ENCODE results near the gene PPP1R12B. TPM values are rescaled to one million over a fixed set of nuclear protein-coding genes. Genes with fewer than 3 reads are reported as not detected.

Gene PPP1R12B
- total RNA-seq, 1 experiment from 2014 or later: 17.0 TPM

GRCh38 chr1:202561726-202562443, 213.4 kb downstream of the PPP1R12B start:
- CTCF ChIA-PET: no interaction called here
- no peaks in the 10 kb centered on the region for H3K4me1 ChIP-seq (ENCODE audit: insufficient read depth, low read length, poor library complexity, severe bottlenecking)
- H3K4me3 ChIP-seq (ENCODE audit: low read depth, low read length, poor library complexity, severe bottlenecking): no peak overlapping the region
- POLR2A ChIA-PET (ENCODE audit: low non-redundant PET): no interaction called here
- no peak for DNase-seq (ENCODE audit: low spot score)
- TF ChIP-seq CTCF (conservative IDR thresholded peaks at IDR 0.05; ENCODE audit: low read depth, low read length): no peak
- TF ChIP-seq EZH2 (IDR thresholded peaks at IDR 0.05; ENCODE audit: borderline replicate concordance, low read depth, low read length, poor library complexity, severe bottlenecking): no peak
- H3K27ac ChIP-seq (ENCODE audit: low read depth, low read length, poor library complexity, severe bottlenecking): no peak overlapping the region
- intact Hi-C loops (cut with micrococcal nuclease; ENCODE audit: unreplicated experiment): no loop called here
- BruUV-seq (replicated peaks): no TSS peak
- H3K9me3 ChIP-seq (ENCODE audit: low read depth, low read length, poor library complexity, severe bottlenecking): no peaks in the 10 kb centered on the region
- H3K27me3 ChIP-seq (replicated peaks; ENCODE audit: insufficient read depth, low read depth, low read length, poor library complexity): no peaks in the 10 kb centered on the region
- no peaks in the 10 kb centered on the region for H3K36me3 ChIP-seq (ENCODE audit: insufficient read depth, low read length, poor library complexity, severe bottlenecking)

- Histone ChIP-seq H3K9me3 (ENCODE audit: low read depth, low read length, poor library complexity, severe bottlenecking) (no peaks in the 10 kb centered on the region), H3K4me3 (ENCODE audit: low read depth, low read length, poor library complexity, severe bottlenecking) (no peak overlapping the region), H3K27ac (ENCODE audit: low read depth, low read length, poor library complexity, severe bottlenecking) (no peak overlapping the region), H3K36me3 (ENCODE audit: insufficient read depth, low read length, poor library complexity, severe bottlenecking) (no peaks in the 10 kb centered on the region), H3K27me3 (replicated peaks; ENCODE audit: insufficient read depth, low read depth, low read length, poor library complexity) (no peaks in the 10 kb centered on the region), H3K4me1 (ENCODE audit: insufficient read depth, low read length, poor library complexity, severe bottlenecking) (no peaks in the 10 kb centered on the region)
- no peak for DNase-seq (ENCODE audit: low spot score)
- CTCF ChIA-PET: no interaction called here
- no peak for TF ChIP-seq CTCF (conservative IDR thresholded peaks at IDR 0.05; ENCODE audit: low read depth, low read length)
- POLR2A ChIA-PET (ENCODE audit: low non-redundant PET): no interaction called here
- BruUV-seq (replicated peaks): no TSS peak
- intact Hi-C loops (cut with micrococcal nuclease; ENCODE audit: unreplicated experiment): no loop called here
Measured at GRCh38 chr1:202562444-202563060, 214.1 kb downstream of the PPP1R12B start.

GRCh38 chr1:202563818-202564217, 215.3 kb downstream of the PPP1R12B start:
- Histone ChIP-seq H3K4me3 (ENCODE audit: low read depth, low read length, poor library complexity, severe bottlenecking) (no peak overlapping the region), H3K4me1 (ENCODE audit: insufficient read depth, low read length, poor library complexity, severe bottlenecking) (no peaks in the 10 kb centered on the region), H3K36me3 (ENCODE audit: insufficient read depth, low read length, poor library complexity, severe bottlenecking) (no peaks in the 10 kb centered on the region), H3K9me3 (ENCODE audit: low read depth, low read length, poor library complexity, severe bottlenecking) (no peaks in the 10 kb centered on the region), H3K27me3 (replicated peaks; ENCODE audit: insufficient read depth, low read depth, low read length, poor library complexity) (no peaks in the 10 kb centered on the region), H3K27ac (ENCODE audit: low read depth, low read length, poor library complexity, severe bottlenecking) (no peak overlapping the region)
- TF ChIP-seq CTCF (conservative IDR thresholded peaks at IDR 0.05; ENCODE audit: low read depth, low read length): no peak
- TF ChIP-seq EZH2 (IDR thresholded peaks at IDR 0.05; ENCODE audit: borderline replicate concordance, low read depth, low read length, poor library complexity, severe bottlenecking): no peak
- no TSS peak for BruUV-seq (replicated peaks)
- CTCF ChIA-PET: no interaction called here
- DNase-seq (ENCODE audit: low spot score): no peak
- POLR2A ChIA-PET (ENCODE audit: low non-redundant PET): no interaction called here
- intact Hi-C loops (cut with micrococcal nuclease; ENCODE audit: unreplicated experiment): no loop called here

All from A673 (cell line).